ENCODE data around the gene TCL1B. TPM values are rescaled to one million over a fixed set of nuclear protein-coding genes. Genes with fewer than 3 reads are reported as not detected.
A peak's percentile ranks its signal among the peaks of the same experiment; 100 is the strongest.

Gene TCL1B
- total RNA-seq, 1 donor from 2014 or later, result not detected

- Mint-ChIP-seq H3K27me3 (ENCODE audit: unreplicated experiment) (peaks cover 3% of the 10 kb centered on the region), H3K36me3 (ENCODE audit: low read depth, unreplicated experiment) (no peaks in the 10 kb centered on the region), H3K9me3 (ENCODE audit: unreplicated experiment) (no peaks in the 10 kb centered on the region), H3K4me1 (ENCODE audit: unreplicated experiment) (peaks cover 19% of the 10 kb centered on the region), H3K4me3 (ENCODE audit: unreplicated experiment) (no peak overlapping the region), H3K27ac (ENCODE audit: unreplicated experiment) (peak overlapping the region; percentile 73)
- DNase-seq (ENCODE audit: low spot score), result no peak
- TF ChIP-seq CTCF (IDR thresholded peaks at IDR 0.05; ENCODE audit: unreplicated experiment), result no peak
Measured at GRCh38 chr14:95739356-95739755, 53.1 kb downstream of the TCL1B start.

- Mint-ChIP-seq H3K4me1 (ENCODE audit: unreplicated experiment) (peaks cover 19% of the 10 kb centered on the region), H3K27ac (ENCODE audit: unreplicated experiment) (no peak overlapping the region), H3K36me3 (ENCODE audit: low read depth, unreplicated experiment) (no peaks in the 10 kb centered on the region), H3K4me3 (ENCODE audit: unreplicated experiment) (no peak overlapping the region), H3K27me3 (ENCODE audit: unreplicated experiment) (peaks cover 3% of the 10 kb centered on the region), H3K9me3 (ENCODE audit: unreplicated experiment) (no peaks in the 10 kb centered on the region)
- no peak for TF ChIP-seq CTCF (IDR thresholded peaks at IDR 0.05; ENCODE audit: unreplicated experiment)
- no peak for DNase-seq (ENCODE audit: low spot score)
Measured at GRCh38 chr14:95741038-95741490, 54.8 kb downstream of the TCL1B start.

- H3K4me3 Mint-ChIP-seq (ENCODE audit: unreplicated experiment), result no peak overlapping the region
- no peak for DNase-seq (ENCODE audit: low spot score)
- no peak overlapping the region for H3K27ac Mint-ChIP-seq (ENCODE audit: unreplicated experiment)
- H3K36me3 Mint-ChIP-seq (ENCODE audit: low read depth, unreplicated experiment), result no peaks in the 10 kb centered on the region
- no peak for TF ChIP-seq CTCF (IDR thresholded peaks at IDR 0.05; ENCODE audit: unreplicated experiment)
- H3K27me3 Mint-ChIP-seq (ENCODE audit: unreplicated experiment), result peaks cover 3% of the 10 kb centered on the region
- H3K4me1 Mint-ChIP-seq (ENCODE audit: unreplicated experiment), result peaks cover 19% of the 10 kb centered on the region
- H3K9me3 Mint-ChIP-seq (ENCODE audit: unreplicated experiment), result no peaks in the 10 kb centered on the region
Measured at GRCh38 chr14:95741781-95742180, 55.6 kb downstream of the TCL1B start.

Other genes starting within 250 kb of the TCL1B start
- gene SYNE3, start 169.8 kb upstream of the TCL1B start, total RNA-seq (ENCODE audit: unreplicated experiment), result 0.62 TPM
- 40.3 TPM for gene GLRX5, start 151.4 kb upstream of the TCL1B start, total RNA-seq (ENCODE audit: unreplicated experiment)
- gene TCL1A, start 27.7 kb downstream of the TCL1B start, total RNA-seq (ENCODE audit: unreplicated experiment), result not detected
- gene TUNAR, start 190.4 kb downstream of the TCL1B start, total RNA-seq (ENCODE audit: unreplicated experiment), result 2.0 TPM